ENCODE results near the gene PTCD2.
"Not testable (repeated sequence)": the region's sequence is repeated elsewhere in the genome, so short reads cannot be mapped to it uniquely, and the experiment has no call there.

DNA sequence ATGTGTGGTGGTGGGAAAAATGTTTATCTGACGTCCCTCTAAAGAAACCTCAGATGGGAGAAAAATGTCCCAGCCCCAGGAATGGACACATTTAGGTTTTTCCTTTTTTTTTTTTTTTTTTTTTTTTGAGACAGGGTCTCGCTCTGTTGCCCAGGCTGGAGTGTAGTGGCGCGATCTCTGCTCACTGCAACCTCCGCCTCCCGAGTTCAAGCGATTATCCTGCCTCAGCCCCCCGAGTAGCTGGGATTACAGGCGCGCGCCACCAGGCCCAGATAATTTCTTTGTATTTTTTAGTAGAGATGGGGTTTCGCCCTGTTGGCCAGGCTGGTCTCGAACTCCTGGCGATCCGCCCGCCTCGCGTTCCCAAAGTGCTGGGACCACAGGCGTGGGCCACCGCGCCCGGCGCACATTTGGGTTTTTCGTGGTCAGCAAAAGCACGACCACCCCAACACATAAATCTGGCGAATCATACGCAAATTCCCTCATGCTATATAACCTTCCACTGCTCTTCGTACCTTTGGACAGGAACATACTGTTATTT is 668 bp upstream of the PTCD2 start:
- TF ChIP-seq, protein P1, sequence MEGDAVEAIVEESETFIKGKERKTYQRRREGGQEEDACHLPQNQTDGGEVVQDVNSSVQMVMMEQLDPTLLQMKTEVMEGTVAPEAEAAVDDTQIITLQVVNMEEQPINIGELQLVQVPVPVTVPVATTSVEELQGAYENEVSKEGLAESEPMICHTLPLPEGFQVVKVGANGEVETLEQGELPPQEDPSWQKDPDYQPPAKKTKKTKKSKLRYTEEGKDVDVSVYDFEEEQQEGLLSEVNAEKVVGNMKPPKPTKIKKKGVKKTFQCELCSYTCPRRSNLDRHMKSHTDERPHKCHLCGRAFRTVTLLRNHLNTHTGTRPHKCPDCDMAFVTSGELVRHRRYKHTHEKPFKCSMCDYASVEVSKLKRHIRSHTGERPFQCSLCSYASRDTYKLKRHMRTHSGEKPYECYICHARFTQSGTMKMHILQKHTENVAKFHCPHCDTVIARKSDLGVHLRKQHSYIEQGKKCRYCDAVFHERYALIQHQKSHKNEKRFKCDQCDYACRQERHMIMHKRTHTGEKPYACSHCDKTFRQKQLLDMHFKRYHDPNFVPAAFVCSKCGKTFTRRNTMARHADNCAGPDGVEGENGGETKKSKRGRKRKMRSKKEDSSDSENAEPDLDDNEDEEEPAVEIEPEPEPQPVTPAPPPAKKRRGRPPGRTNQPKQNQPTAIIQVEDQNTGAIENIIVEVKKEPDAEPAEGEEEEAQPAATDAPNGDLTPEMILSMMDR (IDR thresholded peaks at IDR 0.05) = not testable (repeated sequence)
- TF ChIP-seq POLR2A (IDR thresholded peaks at IDR 0.05) = not testable (repeated sequence)

All from tibial nerve (tissue), 3 donors.